HG02571 (cell line): ENCODE measurements around the gene HS2ST1.
A peak's percentile ranks its signal among the peaks of the same experiment; 100 is the strongest.

Source experiments
- ATAC-seq: cut with Tn5 transposase; IDR thresholded peaks from one replicate; pipeline ENCODE4 v1.9.1; 2021; ENCODE audit warnings: mild to moderate bottlenecking, moderate library complexity; ENCODE audit not compliant: unreplicated experiment

HS2ST1 gene

GRCh38 chr1:87132284-87132870 is 217.9 kb downstream of the HS2ST1 start:
- ATAC-seq: peak; percentile 29

- no peak for ATAC-seq
Observed at GRCh38 chr1:87134061-87134460, 219.6 kb downstream of the HS2ST1 start.

- no peak for ATAC-seq
Observed at GRCh38 chr1:87134625-87135328, 220.3 kb downstream of the HS2ST1 start.

- no peak for ATAC-seq
Observed at GRCh38 chr1:87135329-87135712, 220.9 kb downstream of the HS2ST1 start.

- ATAC-seq: no peak
Observed at GRCh38 chr1:87136607-87137341, 222.3 kb downstream of the HS2ST1 start.

- no peak for ATAC-seq
Observed at GRCh38 chr1:87137342-87137739, 222.9 kb downstream of the HS2ST1 start.

GRCh38 chr1:87140831-87141540 is 226.6 kb downstream of the HS2ST1 start:
- ATAC-seq: no peak

- no peak for ATAC-seq
Observed at GRCh38 chr1:87141556-87141955, 227.1 kb downstream of the HS2ST1 start.

GRCh38 chr1:87143413-87144135 is 229.1 kb downstream of the HS2ST1 start:
- ATAC-seq: no peak

GRCh38 chr1:87144316-87144895 is 230.0 kb downstream of the HS2ST1 start:
- ATAC-seq: no peak

GRCh38 chr1:87144981-87145380 is 230.5 kb downstream of the HS2ST1 start:
- no peak for ATAC-seq

- ATAC-seq: no peak
Observed at GRCh38 chr1:87146538-87146937, 232.1 kb downstream of the HS2ST1 start.

GRCh38 chr1:87146986-87147385 is 232.6 kb downstream of the HS2ST1 start:
- ATAC-seq: no peak

- no peak for ATAC-seq
Observed at GRCh38 chr1:87147851-87148250, 233.4 kb downstream of the HS2ST1 start.

- ATAC-seq: no peak
Observed at GRCh38 chr1:87148661-87149060, 234.2 kb downstream of the HS2ST1 start.

- no peak for ATAC-seq
Observed at GRCh38 chr1:87149241-87150041, 235.0 kb downstream of the HS2ST1 start.

- ATAC-seq: no peak
Observed at GRCh38 chr1:87150143-87150542, 235.7 kb downstream of the HS2ST1 start.

GRCh38 chr1:87151500-87152421 is 237.3 kb downstream of the HS2ST1 start:
- peak; percentile 78 for ATAC-seq

GRCh38 chr1:87154384-87154783 is 239.9 kb downstream of the HS2ST1 start:
- no peak for ATAC-seq
